ENCODE data around the gene PMF1. TPM values are rescaled to one million over a fixed set of nuclear protein-coding genes. Genes with fewer than 3 reads are reported as not detected.

Gene PMF1
- total RNA-seq, 1 donor from 2014 or later = 73.4 TPM

GRCh38 chr1:156249593-156249992, 36.8 kb downstream of the PMF1 start:
- TF ChIP-seq CTCF (IDR thresholded peaks at IDR 0.05; ENCODE audit: unreplicated experiment) = no peak
- Mint-ChIP-seq H3K36me3 (peaks cover 20% of the 10 kb centered on the region), H3K27ac (peak overlapping the region; percentile 75), H3K4me3 (no peak overlapping the region), H3K27me3 (ENCODE audit: low read depth) (no peaks in the 10 kb centered on the region), H3K4me1 (peaks cover 4% of the 10 kb centered on the region), H3K9me3 (no peaks in the 10 kb centered on the region)
- DNase-seq (ENCODE audit: low spot score in 2 of 2, unreplicated experiment in 2 of 2) = no peak

- Mint-ChIP-seq H3K4me3 (no peak overlapping the region), H3K27me3 (ENCODE audit: low read depth) (no peaks in the 10 kb centered on the region), H3K9me3 (no peaks in the 10 kb centered on the region), H3K27ac (peak overlapping the region; percentile 34), H3K4me1 (peaks cover 4% of the 10 kb centered on the region), H3K36me3 (peaks cover 25% of the 10 kb centered on the region)
- no peak for TF ChIP-seq CTCF (IDR thresholded peaks at IDR 0.05; ENCODE audit: unreplicated experiment)
- DNase-seq (ENCODE audit: low spot score in 2 of 2, unreplicated experiment in 2 of 2) = no peak
Observed at GRCh38 chr1:156251527-156251926, 38.7 kb downstream of the PMF1 start.

GRCh38 chr1:156253634-156254033, 40.8 kb downstream of the PMF1 start:
- no peak overlapping the region for H3K4me3 Mint-ChIP-seq
- no peaks in the 10 kb centered on the region for H3K9me3 Mint-ChIP-seq
- no peak overlapping the region for H3K27ac Mint-ChIP-seq
- TF ChIP-seq CTCF (IDR thresholded peaks at IDR 0.05; ENCODE audit: unreplicated experiment) = no peak
- DNase-seq (ENCODE audit: low spot score in 2 of 2, unreplicated experiment in 2 of 2) = no peak
- peaks cover 4% of the 10 kb centered on the region for H3K4me1 Mint-ChIP-seq
- H3K27me3 Mint-ChIP-seq (ENCODE audit: low read depth) = no peaks in the 10 kb centered on the region
- H3K36me3 Mint-ChIP-seq = peaks cover 33% of the 10 kb centered on the region

GRCh38 chr1:156257711-156258110, 44.9 kb downstream of the PMF1 start:
- Mint-ChIP-seq H3K9me3 (no peaks in the 10 kb centered on the region), H3K36me3 (peaks cover 42% of the 10 kb centered on the region), H3K27me3 (ENCODE audit: low read depth) (no peaks in the 10 kb centered on the region), H3K4me3 (no peak overlapping the region), H3K27ac (no peak overlapping the region), H3K4me1 (no peaks in the 10 kb centered on the region)
- no peak for TF ChIP-seq CTCF (IDR thresholded peaks at IDR 0.05; ENCODE audit: unreplicated experiment)
- DNase-seq (ENCODE audit: low spot score in 2 of 2, unreplicated experiment in 2 of 2) = no peak

GRCh38 chr1:156258859-156259258, 46.1 kb downstream of the PMF1 start:
- H3K36me3 Mint-ChIP-seq = peaks cover 43% of the 10 kb centered on the region

More at GRCh38 chr1:156258859-156259258, 46.1 kb downstream of the PMF1 start:
- no peak for DNase-seq (ENCODE audit: low spot score in 2 of 2, unreplicated experiment in 2 of 2)
- no peaks in the 10 kb centered on the region for H3K9me3 Mint-ChIP-seq
- no peak for TF ChIP-seq CTCF (IDR thresholded peaks at IDR 0.05; ENCODE audit: unreplicated experiment)
- H3K4me3 Mint-ChIP-seq = no peak overlapping the region
- H3K27ac Mint-ChIP-seq = no peak overlapping the region
- H3K27me3 Mint-ChIP-seq (ENCODE audit: low read depth) = no peaks in the 10 kb centered on the region
- no peaks in the 10 kb centered on the region for H3K4me1 Mint-ChIP-seq
